Measurements from ENCODE around the gene ANKZF1.
A peak's percentile ranks its signal among the peaks of the same experiment; 100 is the strongest.

The ANKZF1 gene

DNA sequence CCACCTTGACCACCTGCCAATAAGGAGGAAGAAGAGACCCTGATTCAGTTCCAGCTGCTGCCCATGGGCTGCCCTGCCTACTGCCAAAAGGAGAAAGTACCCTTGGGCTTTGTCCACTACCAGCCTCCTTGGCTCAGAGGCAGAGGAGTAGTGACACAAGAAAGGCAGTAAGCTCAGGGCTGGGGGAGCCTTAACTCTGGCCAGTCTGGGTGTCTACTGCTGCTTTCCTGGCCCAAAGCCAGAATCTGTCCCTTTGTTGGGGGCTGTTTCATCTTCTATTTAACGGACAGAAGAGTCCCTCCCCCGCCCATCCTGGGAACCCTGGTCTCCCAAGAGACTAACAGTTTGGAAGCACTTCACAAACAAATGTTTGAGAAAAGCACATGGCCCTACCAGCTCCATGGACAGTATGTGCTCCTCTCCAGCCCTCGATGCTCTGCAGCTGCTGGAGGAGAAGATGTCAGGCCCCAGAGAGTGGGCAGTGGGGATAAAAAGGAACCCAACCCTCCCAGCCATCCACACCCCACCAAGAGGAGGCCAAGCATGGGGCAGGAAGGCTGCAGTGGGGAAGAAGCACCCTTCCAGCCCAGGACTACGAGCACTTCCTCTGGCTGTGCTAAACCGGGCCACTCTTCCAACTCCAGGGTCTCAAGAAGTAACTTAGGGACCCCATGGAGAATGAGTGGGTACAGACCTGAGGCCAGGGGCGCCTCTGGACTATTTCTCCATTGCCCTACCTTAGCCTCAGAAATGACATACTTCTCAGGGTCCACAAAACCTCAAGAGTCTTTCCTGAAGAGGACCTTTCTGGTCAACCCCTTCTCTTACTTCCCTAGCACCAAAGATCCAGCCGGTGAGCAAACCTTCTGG lies 1.3 kb upstream of the ANKZF1 start:
- no peak for DNase-seq

DNA sequence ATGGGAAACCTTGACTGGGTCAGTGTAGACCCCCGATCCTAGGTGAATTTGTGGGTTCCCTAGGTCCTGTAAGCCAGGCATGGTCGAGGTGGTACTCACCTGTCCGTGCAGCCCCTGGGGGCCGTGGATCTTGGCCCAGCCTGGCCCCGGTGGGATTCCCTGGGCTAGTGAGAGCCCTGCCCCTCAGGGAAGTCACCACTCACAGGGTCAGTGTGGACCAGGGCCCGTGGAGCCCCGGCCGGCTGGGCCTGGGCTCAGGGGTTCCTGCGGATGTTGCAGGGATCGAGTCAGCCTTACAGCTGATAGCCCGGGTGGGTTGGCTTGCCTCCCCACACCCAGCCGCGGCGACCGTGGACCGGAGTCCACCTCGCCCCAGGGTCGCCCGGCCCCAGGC lies 698 bp upstream of the ANKZF1 start:
- no peak for DNase-seq

DNA sequence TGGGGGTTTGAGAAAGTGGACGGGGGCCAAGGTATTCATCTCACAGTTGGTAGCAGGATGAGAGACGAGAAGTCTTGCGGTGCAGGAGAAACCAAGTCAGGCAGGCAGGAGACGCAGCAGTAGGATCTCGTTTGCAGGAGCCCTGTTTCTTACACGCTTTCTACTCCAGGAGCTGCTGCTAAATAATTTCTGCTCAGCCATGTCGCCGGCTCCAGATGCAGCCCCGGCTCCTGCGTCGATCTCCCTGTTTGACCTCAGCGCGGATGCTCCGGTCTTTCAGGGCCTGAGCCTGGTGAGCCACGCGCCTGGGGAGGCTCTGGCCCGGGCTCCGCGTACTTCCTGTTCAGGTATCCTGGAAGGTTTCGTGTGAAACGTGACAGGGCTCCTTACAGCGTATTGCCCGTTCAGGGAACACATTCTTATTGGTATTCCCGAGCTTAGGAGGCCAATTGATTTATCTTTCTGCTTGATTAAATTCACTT lies 494 bp downstream of the ANKZF1 start:
- no peak for DNase-seq

GRCh38 chr2:219234331-219234730 lies 4.7 kb downstream of the ANKZF1 start:
- no peak for DNase-seq

DNA sequence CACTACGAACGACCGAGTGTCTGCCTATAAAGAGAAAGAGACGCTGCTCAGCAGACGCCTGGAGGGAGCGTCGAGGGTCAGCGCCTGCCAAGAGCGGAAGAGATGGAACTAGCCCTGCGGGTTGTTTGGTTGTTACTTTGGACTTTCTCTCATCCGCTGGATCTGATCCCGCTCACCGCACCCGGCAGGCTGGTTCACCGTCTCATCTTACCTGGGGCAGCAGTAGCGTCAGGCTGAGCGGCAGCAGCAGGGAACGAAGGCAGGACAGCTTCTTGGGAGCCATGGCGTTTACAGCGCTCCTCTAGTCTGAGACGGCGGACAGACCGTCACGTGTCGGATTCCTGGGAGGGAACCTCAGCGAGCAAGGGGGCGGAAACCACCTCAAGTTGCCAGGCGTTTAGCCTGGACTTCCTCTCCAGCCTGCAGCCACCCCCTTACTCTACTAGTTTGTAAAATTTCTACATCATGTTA lies 13.7 kb downstream of the ANKZF1 start:
- DNase-seq, result no peak

- no peak for DNase-seq
Measured at GRCh38 chr2:219244789-219245147, 15.2 kb downstream of the ANKZF1 start.

GRCh38 chr2:219245148-219245898 lies 15.7 kb downstream of the ANKZF1 start, which contains the start of the genes GLB1L and STK16:
Gene GLB1L (minus strand): TSS chr2:219245444. CDS start chr2:219243573, 1,871 bp downstream.
Gene STK16 (plus strand): TSS chr2:219245479. CDS start chr2:219246000, 521 bp downstream.
- peak; percentile 95 for DNase-seq

GRCh38 chr2:219245899-219246230 lies 16.3 kb downstream of the ANKZF1 start:
- DNase-seq, result no peak

DNA sequence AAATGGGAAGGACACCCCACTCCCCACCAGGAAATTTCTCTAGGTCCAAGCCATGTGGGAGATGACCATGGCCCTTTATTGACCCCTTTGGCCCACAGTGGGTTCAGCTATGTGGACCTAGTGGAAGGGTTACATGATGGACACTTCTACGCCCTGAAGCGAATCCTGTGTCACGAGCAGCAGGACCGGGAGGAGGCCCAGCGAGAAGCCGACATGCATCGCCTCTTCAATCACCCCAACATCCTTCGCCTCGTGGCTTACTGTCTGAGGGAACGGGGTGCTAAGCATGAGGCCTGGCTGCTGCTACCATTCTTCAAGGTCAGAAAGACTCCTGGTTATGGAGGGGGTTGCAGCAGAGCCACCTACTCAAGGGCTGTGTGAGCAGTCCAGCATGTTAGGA lies 17.0 kb downstream of the ANKZF1 start:
- DNase-seq, result no peak

- no peak for DNase-seq
Measured at GRCh38 chr2:219247678-219248642, 18.4 kb downstream of the ANKZF1 start.

GRCh38 chr2:219248845-219249202 lies 19.2 kb downstream of the ANKZF1 start:
- DNase-seq, result no peak

- peak; percentile 74 for DNase-seq
Measured at GRCh38 chr2:219249203-219249980, 19.8 kb downstream of the ANKZF1 start.

DNA sequence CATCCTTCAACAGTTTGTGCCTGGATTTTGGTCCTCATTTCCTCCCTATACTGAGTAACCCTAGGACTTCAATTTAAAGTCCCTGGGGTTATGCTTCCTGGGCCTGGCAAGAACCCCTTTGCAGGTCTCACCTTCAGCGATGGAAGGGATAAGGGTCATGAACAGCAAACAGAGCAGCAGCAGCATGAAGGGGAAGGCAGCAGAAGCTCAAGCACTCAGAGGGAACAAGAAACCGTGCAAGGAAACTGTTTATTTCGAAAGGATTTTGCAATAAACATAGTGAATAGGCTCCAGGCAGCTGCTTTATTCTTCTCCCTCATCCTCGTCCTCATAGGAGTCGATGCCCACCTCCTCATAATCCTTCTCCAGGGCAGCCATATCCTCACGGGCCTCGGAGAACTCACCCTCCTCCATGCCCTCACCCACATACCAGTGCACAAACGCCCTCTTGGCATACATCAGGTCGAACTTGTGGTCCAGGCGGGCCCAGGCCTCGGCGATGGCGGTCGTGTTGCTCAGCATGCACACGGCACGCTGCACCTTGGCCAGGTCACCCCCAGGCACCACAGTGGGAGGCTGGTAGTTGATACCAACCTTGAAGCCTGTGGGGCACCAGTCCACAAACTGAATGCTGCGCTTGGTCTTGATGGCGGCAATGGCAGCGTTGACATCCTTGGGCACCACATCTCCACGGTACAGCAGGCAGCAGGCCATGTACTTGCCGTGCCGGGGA lies 20.6 kb downstream of the ANKZF1 start:
- DNase-seq, result no peak

DNA sequence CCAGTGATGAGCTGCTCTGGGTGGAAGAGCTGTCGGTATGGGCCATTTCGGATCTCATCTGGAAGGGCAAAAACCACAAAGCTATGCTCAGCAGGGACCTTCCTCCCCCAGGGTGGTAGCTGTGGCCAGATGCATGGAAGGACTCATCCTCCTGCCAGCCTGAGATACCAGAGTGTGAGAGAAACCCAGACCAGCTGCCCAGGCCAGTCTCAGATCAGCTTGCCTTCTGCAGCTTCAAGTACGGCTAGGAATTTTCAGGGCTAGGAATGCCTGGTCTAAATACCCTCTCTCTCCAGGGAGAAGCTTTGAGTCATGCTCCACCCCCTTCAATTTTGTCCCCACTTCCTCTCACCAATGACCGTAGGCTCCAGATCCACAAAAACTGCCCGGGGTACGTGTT lies 22.1 kb downstream of the ANKZF1 start:
- DNase-seq, result no peak

- no peak for DNase-seq
Measured at GRCh38 chr2:219252084-219252483, 22.5 kb downstream of the ANKZF1 start.

- DNase-seq, result no peak
Measured at GRCh38 chr2:219252570-219252899, 22.9 kb downstream of the ANKZF1 start.

DNA sequence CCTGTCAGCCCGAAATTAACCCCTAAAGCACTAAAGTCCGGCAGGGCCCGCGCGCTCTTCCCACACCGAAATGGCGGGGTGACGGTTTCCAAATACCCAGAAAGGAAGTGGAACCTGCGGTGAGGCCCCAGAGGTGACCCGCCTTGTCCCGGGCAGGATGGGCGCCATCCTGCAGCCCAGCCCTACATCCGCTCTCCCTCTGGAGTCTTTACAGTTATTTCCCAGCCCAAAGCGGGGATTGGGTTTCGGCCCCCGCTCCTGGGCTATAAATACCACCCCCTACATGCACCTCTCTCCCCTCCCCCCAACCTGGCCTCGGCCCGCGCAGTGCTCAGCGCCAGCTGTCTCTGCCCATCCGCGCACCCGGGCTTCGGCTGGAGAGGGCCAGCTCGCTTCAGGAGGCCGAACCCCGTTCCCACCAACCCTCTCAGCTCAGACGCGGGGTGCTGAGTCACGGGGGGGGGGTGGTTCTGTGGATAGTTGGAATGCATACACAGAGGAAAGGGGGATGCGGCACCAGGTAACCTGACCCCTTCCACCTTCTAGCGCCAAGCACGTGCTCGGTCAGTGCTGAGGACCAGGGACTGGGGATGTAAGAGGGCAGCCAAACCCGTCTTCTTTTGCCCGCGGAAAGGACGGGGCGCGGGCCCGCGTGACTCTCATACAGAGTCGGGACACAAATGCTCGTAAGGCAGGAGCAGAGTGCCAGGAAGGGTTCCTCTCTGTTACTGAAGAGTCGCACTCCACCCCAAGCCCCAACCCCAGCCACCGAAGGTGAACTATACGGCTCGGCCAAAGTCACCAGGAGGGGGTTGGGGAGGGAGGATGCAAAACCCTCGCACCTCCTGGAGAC lies 23.5 kb downstream of the ANKZF1 start, which contains the start of gene TUBA4B:
Gene TUBA4B (plus strand): TSS at position 344 of the 853 bp plus-strand sequence. CDS start 165 bp downstream, at position 509.
- DNase-seq, result peak; percentile 45

- peak; percentile 68 for DNase-seq
Measured at GRCh38 chr2:219253753-219254589, 24.4 kb downstream of the ANKZF1 start, which contains the start of gene TUBA4A. Gene TUBA4A (minus strand): TSS chr2:219253918. CDS start chr2:219253858, 60 bp downstream.

- DNase-seq, result no peak
Measured at GRCh38 chr2:219254590-219255201, 25.1 kb downstream of the ANKZF1 start.
